HepG2 (cell line): Measurements from ENCODE around the gene SUCLG2.

Experiments
- BHLHE40 ChIP-seq: IDR thresholded peaks from 2 replicates; pipeline ENCODE4 v1.6.1; 2011; ENCODE audit warnings: low read length, improper control_type of control experiment
- CAMTA2 ChIP-seq: sonication (generic); formaldehyde crosslinking; IDR thresholded peaks from 2 replicates; pipeline ENCODE4 v1.4.0; 2020; ENCODE audit warnings: mild to moderate bottlenecking, missing genetic modification reagents, borderline replicate concordance
- GMEB1 ChIP-seq: sonication (generic); formaldehyde crosslinking; IDR thresholded peaks from 2 replicates; pipeline ENCODE4 v1.5.1; 2020; ENCODE audit warnings: missing genetic modification reagents, mild to moderate bottlenecking, borderline replicate concordance
- RAD21 ChIP-seq: fragments of 450-650 bp; formaldehyde crosslinking; IDR thresholded peaks from 2 replicates; pipeline ENCODE4 v1.5.0; 2020; ENCODE audit warnings: mild to moderate bottlenecking
- TCF12 ChIP-seq, 2 experiments: fragments of 450-650 bp in 1 of 2; sonication (generic) in 1 of 2; formaldehyde crosslinking in 1 of 2; IDR thresholded peaks; 2 replicates each; pipeline versions ENCODE4 v1.6.1 to v1.8.0; 2017 to 2022; ENCODE audit warnings: antibody characterized with exemption in 1 of 2, mild to moderate bottlenecking in 1 of 2, missing genetic modification reagents in 1 of 2, moderate library complexity in 1 of 2
- ZNF557 ChIP-seq: sonication (generic); formaldehyde crosslinking; IDR thresholded peaks from 2 replicates; pipeline ENCODE4 v1.4.0; 2020; ENCODE audit warnings: missing genetic modification reagents

GRCh38 chr3:67691926-67692325, 37.5 kb upstream of the SUCLG2 start:
- TF ChIP-seq CAMTA2 (CRISPR knock-in tag) (no peak), TCF12 (IDR thresholded peaks at IDR 0.05) (no peak), TCF12 (CRISPR knock-in tag; IDR thresholded peaks at IDR 0.05) (no peak), ZNF557 (CRISPR knock-in tag) (no peak), GMEB1 (no peak), BHLHE40 (no peak), RAD21 (no peak)
